ENCODE results near the gene RALGAPA2.

DNA sequence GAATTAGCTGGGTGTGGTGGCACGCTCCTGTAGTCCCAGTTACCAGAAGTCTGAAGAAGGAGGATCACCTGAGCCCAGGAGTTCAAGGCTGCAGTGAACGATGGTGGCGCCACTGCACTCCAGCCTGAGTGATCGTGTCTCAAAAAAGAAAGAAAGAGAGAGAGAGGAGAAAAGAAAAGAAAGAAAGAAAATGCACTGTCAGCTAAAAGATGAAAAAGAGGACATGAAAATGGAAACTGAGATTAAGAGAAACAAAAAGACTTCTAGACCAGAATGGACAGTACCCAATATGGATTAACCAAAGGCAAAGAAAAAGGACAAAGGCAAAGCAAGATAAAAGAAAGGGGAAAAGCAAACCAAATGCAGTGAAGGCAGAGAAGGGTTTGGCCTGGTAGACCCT, 9.0 kb upstream of the RALGAPA2 start:
- TF ChIP-seq, protein P1, sequence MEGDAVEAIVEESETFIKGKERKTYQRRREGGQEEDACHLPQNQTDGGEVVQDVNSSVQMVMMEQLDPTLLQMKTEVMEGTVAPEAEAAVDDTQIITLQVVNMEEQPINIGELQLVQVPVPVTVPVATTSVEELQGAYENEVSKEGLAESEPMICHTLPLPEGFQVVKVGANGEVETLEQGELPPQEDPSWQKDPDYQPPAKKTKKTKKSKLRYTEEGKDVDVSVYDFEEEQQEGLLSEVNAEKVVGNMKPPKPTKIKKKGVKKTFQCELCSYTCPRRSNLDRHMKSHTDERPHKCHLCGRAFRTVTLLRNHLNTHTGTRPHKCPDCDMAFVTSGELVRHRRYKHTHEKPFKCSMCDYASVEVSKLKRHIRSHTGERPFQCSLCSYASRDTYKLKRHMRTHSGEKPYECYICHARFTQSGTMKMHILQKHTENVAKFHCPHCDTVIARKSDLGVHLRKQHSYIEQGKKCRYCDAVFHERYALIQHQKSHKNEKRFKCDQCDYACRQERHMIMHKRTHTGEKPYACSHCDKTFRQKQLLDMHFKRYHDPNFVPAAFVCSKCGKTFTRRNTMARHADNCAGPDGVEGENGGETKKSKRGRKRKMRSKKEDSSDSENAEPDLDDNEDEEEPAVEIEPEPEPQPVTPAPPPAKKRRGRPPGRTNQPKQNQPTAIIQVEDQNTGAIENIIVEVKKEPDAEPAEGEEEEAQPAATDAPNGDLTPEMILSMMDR (IDR thresholded peaks at IDR 0.05; ENCODE audit: insufficient read depth, low read length, poor library complexity, severe bottlenecking), result no peak
- no peak for TF ChIP-seq EZH2phosphoT487 (conservative IDR thresholded peaks at IDR 0.05; ENCODE audit: low read length)
